HL-60 (cell line): Measurements from ENCODE around the gene DENND1B.

Experiments
- DNase-seq, 2 experiments: peaks; one replicate each; pipeline ENCODE4 v3.0.0-alpha.2; 2010 to 2020; ENCODE audit warnings: low read depth in 1 of 2, low spot score in 1 of 2
- H3K27ac ChIP-seq: fragments of 250-450 bp; sonication (Bioruptor Pico); replicated peaks from 2 replicates; pipeline ENCODE4 v1.5.1; 2020; ENCODE audit warnings: mild to moderate bottlenecking, moderate library complexity
- H3K27me3 ChIP-seq: fragments of 250-450 bp; sonication (Bioruptor Pico); 2 replicates; pipeline ENCODE4 v1.5.1; 2021; ENCODE audit warnings: mild to moderate bottlenecking, moderate library complexity; ENCODE audit not compliant: insufficient read depth, poor library complexity, severe bottlenecking
- H3K4me3 ChIP-seq: replicated peaks from 2 replicates; pipeline ENCODE4 v1.5.1; 2011; ENCODE audit warnings: mild to moderate bottlenecking, control low read depth, low read length; ENCODE audit not compliant: insufficient read depth
- GABPA ChIP-seq: IDR thresholded peaks from 2 replicates; pipeline ENCODE4 v1.6.1; 2012; ENCODE audit warnings: low read depth
- POLR2AphosphoS5 ChIP-seq: IDR thresholded peaks from 2 replicates; pipeline ENCODE4 v1.6.1; 2012; ENCODE audit warnings: low read depth
- SPI1 ChIP-seq: IDR thresholded peaks from 2 replicates; pipeline ENCODE4 v1.6.1; 2012; ENCODE audit warnings: low read depth, mild to moderate bottlenecking, borderline replicate concordance
- TF ChIP-seq, protein P1 (sequence below): IDR thresholded peaks from 2 replicates; pipeline ENCODE4 v1.6.1; 2012; ENCODE audit warnings: low read depth; ENCODE audit not compliant: insufficient replicate concordance
- TF ChIP-seq, protein P2 (sequence below): IDR thresholded peaks from one replicate; pipeline ENCODE4 v1.5.1; 2011; ENCODE audit warnings: low read length, control low read depth, inconsistent platforms; ENCODE audit not compliant: insufficient read depth

Gene DENND1B

DNA sequence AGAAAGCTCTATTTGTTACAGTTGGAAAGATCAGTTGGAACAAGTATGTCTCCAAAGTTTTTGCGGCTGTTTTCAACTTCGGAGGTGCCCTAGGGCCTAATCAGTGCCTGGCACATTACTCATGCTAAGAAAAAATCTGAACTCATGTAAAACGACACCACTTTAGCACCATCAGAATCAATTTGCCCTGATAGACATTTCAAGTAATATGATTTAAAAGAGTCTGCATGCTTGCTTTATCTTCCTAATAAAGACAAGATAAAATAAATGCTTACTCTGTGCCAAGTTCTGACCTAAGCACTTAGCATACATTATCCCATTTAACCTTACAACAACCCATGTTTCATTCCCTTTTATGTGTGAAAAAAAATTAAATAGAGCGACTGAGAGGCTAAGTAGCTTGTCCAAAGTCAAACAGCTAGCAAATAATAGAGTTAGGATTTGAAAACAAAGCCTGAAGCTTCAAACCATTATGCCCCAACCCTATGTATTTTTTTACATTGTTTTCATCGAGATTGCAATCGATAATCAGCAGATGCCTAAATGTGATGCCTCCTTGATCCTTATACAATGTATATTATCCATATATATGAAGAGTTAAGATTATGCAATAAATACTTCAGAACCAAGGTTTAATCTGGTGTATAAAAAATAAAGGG is 91.3 kb downstream of the DENND1B start:
- TF ChIP-seq SPI1: no peak
- TF ChIP-seq, protein P1, sequence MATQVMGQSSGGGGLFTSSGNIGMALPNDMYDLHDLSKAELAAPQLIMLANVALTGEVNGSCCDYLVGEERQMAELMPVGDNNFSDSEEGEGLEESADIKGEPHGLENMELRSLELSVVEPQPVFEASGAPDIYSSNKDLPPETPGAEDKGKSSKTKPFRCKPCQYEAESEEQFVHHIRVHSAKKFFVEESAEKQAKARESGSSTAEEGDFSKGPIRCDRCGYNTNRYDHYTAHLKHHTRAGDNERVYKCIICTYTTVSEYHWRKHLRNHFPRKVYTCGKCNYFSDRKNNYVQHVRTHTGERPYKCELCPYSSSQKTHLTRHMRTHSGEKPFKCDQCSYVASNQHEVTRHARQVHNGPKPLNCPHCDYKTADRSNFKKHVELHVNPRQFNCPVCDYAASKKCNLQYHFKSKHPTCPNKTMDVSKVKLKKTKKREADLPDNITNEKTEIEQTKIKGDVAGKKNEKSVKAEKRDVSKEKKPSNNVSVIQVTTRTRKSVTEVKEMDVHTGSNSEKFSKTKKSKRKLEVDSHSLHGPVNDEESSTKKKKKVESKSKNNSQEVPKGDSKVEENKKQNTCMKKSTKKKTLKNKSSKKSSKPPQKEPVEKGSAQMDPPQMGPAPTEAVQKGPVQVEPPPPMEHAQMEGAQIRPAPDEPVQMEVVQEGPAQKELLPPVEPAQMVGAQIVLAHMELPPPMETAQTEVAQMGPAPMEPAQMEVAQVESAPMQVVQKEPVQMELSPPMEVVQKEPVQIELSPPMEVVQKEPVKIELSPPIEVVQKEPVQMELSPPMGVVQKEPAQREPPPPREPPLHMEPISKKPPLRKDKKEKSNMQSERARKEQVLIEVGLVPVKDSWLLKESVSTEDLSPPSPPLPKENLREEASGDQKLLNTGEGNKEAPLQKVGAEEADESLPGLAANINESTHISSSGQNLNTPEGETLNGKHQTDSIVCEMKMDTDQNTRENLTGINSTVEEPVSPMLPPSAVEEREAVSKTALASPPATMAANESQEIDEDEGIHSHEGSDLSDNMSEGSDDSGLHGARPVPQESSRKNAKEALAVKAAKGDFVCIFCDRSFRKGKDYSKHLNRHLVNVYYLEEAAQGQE: no peak
- no peak for TF ChIP-seq POLR2AphosphoS5
- TF ChIP-seq, protein P2, sequence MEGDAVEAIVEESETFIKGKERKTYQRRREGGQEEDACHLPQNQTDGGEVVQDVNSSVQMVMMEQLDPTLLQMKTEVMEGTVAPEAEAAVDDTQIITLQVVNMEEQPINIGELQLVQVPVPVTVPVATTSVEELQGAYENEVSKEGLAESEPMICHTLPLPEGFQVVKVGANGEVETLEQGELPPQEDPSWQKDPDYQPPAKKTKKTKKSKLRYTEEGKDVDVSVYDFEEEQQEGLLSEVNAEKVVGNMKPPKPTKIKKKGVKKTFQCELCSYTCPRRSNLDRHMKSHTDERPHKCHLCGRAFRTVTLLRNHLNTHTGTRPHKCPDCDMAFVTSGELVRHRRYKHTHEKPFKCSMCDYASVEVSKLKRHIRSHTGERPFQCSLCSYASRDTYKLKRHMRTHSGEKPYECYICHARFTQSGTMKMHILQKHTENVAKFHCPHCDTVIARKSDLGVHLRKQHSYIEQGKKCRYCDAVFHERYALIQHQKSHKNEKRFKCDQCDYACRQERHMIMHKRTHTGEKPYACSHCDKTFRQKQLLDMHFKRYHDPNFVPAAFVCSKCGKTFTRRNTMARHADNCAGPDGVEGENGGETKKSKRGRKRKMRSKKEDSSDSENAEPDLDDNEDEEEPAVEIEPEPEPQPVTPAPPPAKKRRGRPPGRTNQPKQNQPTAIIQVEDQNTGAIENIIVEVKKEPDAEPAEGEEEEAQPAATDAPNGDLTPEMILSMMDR: no peak
- TF ChIP-seq GABPA: no peak
- DNase-seq: no peak
- Histone ChIP-seq H3K4me3 (no peak overlapping the region), H3K27ac (no peak overlapping the region), H3K27me3 (no peaks in the 10 kb centered on the region)

DNA sequence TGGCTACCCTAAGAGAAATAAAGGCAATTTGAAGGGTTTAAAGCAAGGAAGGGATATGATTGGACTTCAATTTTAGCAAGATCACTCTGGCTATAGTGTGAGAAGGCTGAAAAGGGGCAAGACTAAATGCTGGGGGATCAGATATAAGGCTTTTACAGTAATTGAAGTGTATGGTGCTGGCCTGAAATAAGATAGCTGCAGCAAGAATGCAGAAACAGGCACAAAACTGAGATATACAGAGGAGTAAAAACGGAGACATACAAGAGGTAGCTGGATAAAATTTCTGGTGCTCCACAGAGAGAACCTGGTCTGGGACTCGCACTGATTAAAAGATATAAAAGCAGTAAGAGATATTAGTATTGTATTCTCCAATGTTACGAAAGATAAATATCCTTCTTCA is 92.0 kb downstream of the DENND1B start:
- H3K27me3 ChIP-seq: no peaks in the 10 kb centered on the region
- TF ChIP-seq GABPA (no peak), SPI1 (no peak), POLR2AphosphoS5 (no peak)
- TF ChIP-seq, protein P2: no peak
- TF ChIP-seq, protein P1: no peak
- DNase-seq: no peak
- H3K4me3 ChIP-seq: no peak overlapping the region
- H3K27ac ChIP-seq: no peak overlapping the region

DNA sequence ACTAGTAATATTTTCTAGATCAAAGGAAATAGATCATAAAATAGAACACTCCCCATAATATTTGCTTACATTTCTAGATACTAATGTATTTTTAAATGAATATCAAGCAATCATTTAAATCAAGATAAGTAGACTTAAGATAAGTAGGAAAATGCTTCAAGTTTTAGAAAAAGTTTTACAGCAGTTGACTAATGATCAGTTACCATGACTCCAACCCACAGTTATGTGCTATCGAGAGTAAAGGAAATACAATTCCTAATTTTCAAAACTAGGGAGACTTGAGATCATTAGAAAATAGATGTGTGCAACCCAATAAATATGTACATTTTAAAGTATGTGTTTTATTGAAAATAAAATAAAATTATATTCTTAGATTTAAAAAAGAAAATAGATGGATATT is 95.0 kb downstream of the DENND1B start:
- TF ChIP-seq POLR2AphosphoS5 (no peak), GABPA (no peak), SPI1 (no peak)
- TF ChIP-seq, protein P2: no peak
- TF ChIP-seq, protein P1: no peak
- Histone ChIP-seq H3K27me3 (no peaks in the 10 kb centered on the region), H3K27ac (no peak overlapping the region), H3K4me3 (no peak overlapping the region)
- no peak for DNase-seq
